Kidney (tissue), 14 donors: ENCODE data around the gene DBN1. TPM values are rescaled to one million over a fixed set of nuclear protein-coding genes. Genes with fewer than 3 reads are reported as not detected.

Source experiments
- DNase-seq, 5 donors: peaks; one replicate each; pipeline ENCODE4 v3.0.0-alpha.2; 2013 to 2020
- FAIRE-seq: peaks from 2 replicates; lab custom pipeline; 2012; peaks lifted over from hg19 to GRCh38; lab: Jason Lieb, UNC
- H3K27ac ChIP-seq, 2 donors: one replicate each; pipeline ENCODE4 v1.7.0; 2013; ENCODE audit warnings: low read depth in 2 of 2, low read length in 2 of 2, inconsistent platforms in 1 of 2
- H3K27me3 ChIP-seq: one replicate; pipeline ENCODE4 v1.7.1; 2013; ENCODE audit warnings: low read length, inconsistent platforms; ENCODE audit not compliant: control insufficient read depth, insufficient read depth
- H3K36me3 ChIP-seq, 3 donors: one replicate each; pipeline versions ENCODE4 v1.7.0 to v1.7.1; 2013; ENCODE audit warnings: low read length in 3 of 3, control low read depth in 1 of 3, inconsistent platforms in 1 of 3; ENCODE audit not compliant: insufficient read depth in 3 of 3, control insufficient read depth in 2 of 3
- H3K4me1 ChIP-seq, 3 donors: one replicate each; pipeline versions ENCODE4 v1.7.0 to v1.7.1; 2013; ENCODE audit warnings: low read length in 3 of 3, inconsistent platforms in 1 of 3, low read depth in 1 of 3; ENCODE audit not compliant: control insufficient read depth in 2 of 3, insufficient read depth in 2 of 3
- H3K4me3 ChIP-seq, 3 donors: one replicate each; pipeline versions ENCODE4 v1.7.0 to v1.8.1; 2013; ENCODE audit warnings: low read length in 3 of 3, control low read depth in 1 of 3, inconsistent platforms in 1 of 3
- H3K9ac ChIP-seq, 3 donors: one replicate each; pipeline versions ENCODE4 v1.7.0 to v1.7.1; 2013; ENCODE audit warnings: low read length in 3 of 3, control low read depth in 1 of 3, inconsistent platforms in 1 of 3
- H3K9me3 ChIP-seq, 3 donors: one replicate each; pipeline versions ENCODE4 v1.7.0 to v1.7.1; 2013; ENCODE audit warnings: low read length in 3 of 3, control low read depth in 1 of 3, inconsistent platforms in 1 of 3; ENCODE audit not compliant: control insufficient read depth in 2 of 3, insufficient read depth in 1 of 3
- CTCF ChIP-seq: IDR thresholded peaks from 3 replicates; pipeline ENCODE4 v1.5.1; 2012; ENCODE audit warnings: mild to moderate bottlenecking, moderate library complexity, borderline replicate concordance; ENCODE audit not compliant: insufficient read depth; ENCODE audit errors: extremely low read depth
- intact Hi-C: fragments of 100-400 bp; cut with DNase I; formaldehyde crosslinking; loops from one replicate; pipeline ENCODE4 v1.11.1; 2022
- polyA plus RNA-seq: library from polyadenylated mRNA; stranded (reverse); fragments of 350-450 nt; fragmentation: Illumina TruSeq; extraction: RNeasy Lipid Tissue Mini Kit (QIAGEN cat#74804); gene quantifications from one replicate; pipeline ENCODE4 v1.2.3, GENCODE V29; 2014; ENCODE audit warnings: low read depth, low replicate concordance; ENCODE audit not compliant: insufficient read depth
- total RNA-seq: library from RNA; stranded (reverse); fragmentation: NEBNext Ultra II Directional; extraction: Animal tissue kit (Norgen Biotek cat#: 25700); gene quantifications from one replicate; pipeline ENCODE4 v1.2.1, GENCODE V29; 2021
- donor health status: control.
- donor health status: control.
- donor health status: control.
- donor health status: control.
- donor health status: control.
- donor health status: DM: yes; HTN: yes; CAD: no.
- donor health status: Normal renal cell carcinoma (clear cell type).

DBN1 gene
- total and polyA plus RNA-seq, 2 donors from 2014 or later = 56.5 to 64.2 TPM

- peak in 1 of 5 donors; percentile 74 for DNase-seq
- Histone ChIP-seq H3K36me3 (peaks cover 0 to 4% (median 0%) of the 10 kb centered on the region in 3 donors), H3K4me3 (peak overlapping the region in 2 of 3 donors; percentile 51 to 60), H3K9ac (peak overlapping the region in 1 of 3 donors; percentile 41), H3K4me1 (peaks cover 0 to 19% (median 0%) of the 10 kb centered on the region in 3 donors), H3K27me3 (no peaks in the 10 kb centered on the region), H3K9me3 (no peaks in the 10 kb centered on the region), H3K27ac (no peak overlapping the region)
- FAIRE-seq = no peak
- no peak for TF ChIP-seq CTCF
- intact Hi-C loops = no loop called here
These were observed 1.7 kb downstream of the DBN1 start for GRCh38 chr5:177471610-177472356.

GRCh38 chr5:177470759-177471536 is 2.5 kb downstream of the DBN1 start:
- intact Hi-C loops = no loop called here
- Histone ChIP-seq H3K9ac (no peak overlapping the region), H3K4me1 (peaks cover 0 to 19% (median 0%) of the 10 kb centered on the region in 3 donors), H3K27ac (no peak overlapping the region), H3K4me3 (no peak overlapping the region), H3K27me3 (no peaks in the 10 kb centered on the region), H3K9me3 (no peaks in the 10 kb centered on the region), H3K36me3 (peaks cover 0 to 4% (median 3%) of the 10 kb centered on the region in 3 donors)
- DNase-seq = no peak
- no peak for FAIRE-seq
- no peak for TF ChIP-seq CTCF

- Histone ChIP-seq H3K27me3 (no peaks in the 10 kb centered on the region), H3K27ac (no peak overlapping the region), H3K36me3 (peaks cover 0 to 9% (median 8%) of the 10 kb centered on the region in 3 donors), H3K9ac (no peak overlapping the region), H3K4me1 (peaks cover 0 to 19% (median 0%) of the 10 kb centered on the region in 3 donors), H3K9me3 (no peaks in the 10 kb centered on the region), H3K4me3 (no peak overlapping the region)
- DNase-seq = no peak
- intact Hi-C loops = no loop called here
- FAIRE-seq = no peak
- no peak for TF ChIP-seq CTCF
These were observed 3.5 kb downstream of the DBN1 start for GRCh38 chr5:177469750-177470525.
